Posterior cingulate gyrus (tissue), 11 donors: Measurements from ENCODE around the gene PLEK2.
"Not testable (repeated sequence)": the region's sequence is repeated elsewhere in the genome, so short reads cannot be mapped to it uniquely, and the experiment has no call there.

Experiments used
- DNase-seq, 10 donors: peaks; one replicate each; pipeline versions ENCODE4 v3.0.0 to v3.0.0-alpha.2; 2020 to 2021; ENCODE audit warnings: mixed read lengths in 3 of 10
- intact Hi-C: fragments of 100-400 bp; cut with DNase I; formaldehyde crosslinking; loops from one replicate; pipeline ENCODE4 v1.15.1; 2023

PLEK2 gene

GRCh38 chr14:67408122-67408801 lies 3.7 kb downstream of the PLEK2 start:
- intact Hi-C loops, DNase-seq: not testable (repeated sequence)

- intact Hi-C loops = no loop called here
Measured at GRCh38 chr14:67405771-67406170, 6.2 kb downstream of the PLEK2 start.

GRCh38 chr14:67400434-67400833 lies 11.5 kb downstream of the PLEK2 start:
- no peak for DNase-seq
- intact Hi-C loops = no loop called here

More at GRCh38 chr14:67405771-67406170, 6.2 kb downstream of the PLEK2 start:
- DNase-seq = no peak

GRCh38 chr14:67397536-67397935 lies 14.4 kb downstream of the PLEK2 start:
- intact Hi-C loops = no loop called here
- DNase-seq = no peak

- no peak for DNase-seq
- intact Hi-C loops = no loop called here
Measured at GRCh38 chr14:67396381-67396970, 15.5 kb downstream of the PLEK2 start.

GRCh38 chr14:67395876-67396189 lies 16.1 kb downstream of the PLEK2 start:
- no peak for DNase-seq
- intact Hi-C loops = no loop called here

- intact Hi-C loops = no loop called here
- no peak for DNase-seq
Measured at GRCh38 chr14:67395086-67395875, 16.7 kb downstream of the PLEK2 start.

GRCh38 chr14:67393689-67394088 lies 18.3 kb downstream of the PLEK2 start:
- intact Hi-C loops = no loop called here
- no peak for DNase-seq

GRCh38 chr14:67392800-67393199 lies 19.2 kb downstream of the PLEK2 start:
- no peak for DNase-seq
- intact Hi-C loops = no loop called here

- no peak for DNase-seq
- intact Hi-C loops = no loop called here
Measured at GRCh38 chr14:67392123-67392522, 19.8 kb downstream of the PLEK2 start.

GRCh38 chr14:67391268-67391667 lies 20.7 kb downstream of the PLEK2 start:
- intact Hi-C loops = no loop called here
- DNase-seq = no peak

GRCh38 chr14:67389811-67390534 lies 22.0 kb downstream of the PLEK2 start:
- DNase-seq = no peak
- intact Hi-C loops = no loop called here

- intact Hi-C loops = no loop called here
- DNase-seq = no peak
Measured at GRCh38 chr14:67389275-67389674, 22.7 kb downstream of the PLEK2 start.

GRCh38 chr14:67387195-67387594 lies 24.8 kb downstream of the PLEK2 start:
- intact Hi-C loops = no loop called here
- no peak for DNase-seq

GRCh38 chr14:67385618-67386017 lies 26.3 kb downstream of the PLEK2 start:
- DNase-seq = no peak
- intact Hi-C loops = no loop called here

- no peak for DNase-seq
- intact Hi-C loops = no loop called here
Measured at GRCh38 chr14:67385120-67385519, 26.8 kb downstream of the PLEK2 start.

GRCh38 chr14:67377916-67378315 lies 34.0 kb downstream of the PLEK2 start:
- intact Hi-C loops = no loop called here
- DNase-seq = no peak

- intact Hi-C loops = no loop called here
- DNase-seq = no peak
Measured at GRCh38 chr14:67373347-67373746, 38.6 kb downstream of the PLEK2 start.

GRCh38 chr14:67372833-67373232 lies 39.1 kb downstream of the PLEK2 start:
- no peak for DNase-seq
- intact Hi-C loops = no loop called here

GRCh38 chr14:67371247-67372148 lies 40.5 kb downstream of the PLEK2 start:
- no peak for DNase-seq
- intact Hi-C loops = no loop called here
